Stimulated activated CD4-positive, alpha-beta T cell treated with anti-CD3 and anti-CD28 coated beads, Interleukin-12 subunit alpha, Interleukin-12 subunit beta, amount 100 ng/mL, for 48 hours (primary cell): ENCODE results near the gene SERPINE1.

Source experiments
- DNase-seq, 3 donors: peaks; one replicate each; pipeline ENCODE4 v3.0.0-alpha.2; 2020; ENCODE audit warnings: low read depth in 2 of 3, low spot score in 1 of 3

The SERPINE1 gene

DNA sequence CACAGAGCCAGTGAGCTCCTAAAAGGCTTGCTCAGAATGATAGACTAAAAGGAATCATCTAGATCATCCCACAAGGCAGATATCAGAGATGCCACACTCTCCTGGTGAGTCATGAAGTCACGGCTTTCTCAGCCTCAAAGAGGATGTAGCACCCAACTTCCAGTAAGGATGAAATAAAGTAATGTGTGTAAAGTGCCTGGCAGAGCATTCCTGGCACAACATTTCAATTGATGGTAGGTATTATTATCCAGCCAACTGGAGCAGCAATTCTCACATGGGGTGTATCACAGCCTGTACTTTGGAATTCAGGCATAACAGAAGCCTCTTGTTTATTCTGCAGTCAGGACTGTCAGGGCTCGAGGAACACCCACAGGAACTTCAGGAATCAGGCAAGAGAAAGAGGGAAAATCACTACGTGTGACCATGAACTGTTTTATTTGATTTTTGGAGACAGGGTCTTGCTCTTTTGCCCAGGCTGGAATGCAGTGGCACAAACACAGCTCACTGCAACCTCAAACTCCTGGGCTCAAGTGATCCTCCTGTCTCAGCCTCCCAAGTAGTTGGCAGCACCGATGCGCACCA is 58.4 kb downstream of the SERPINE1 start:
- DNase-seq = no peak

GRCh38 chr7:101186194-101186593 is 59.3 kb downstream of the SERPINE1 start:
- DNase-seq = no peak

GRCh38 chr7:101186844-101187428 is 60.0 kb downstream of the SERPINE1 start:
- no peak for DNase-seq
